H9 (cell line): ENCODE results near the gene CCDC82. TPM values are rescaled to one million over a fixed set of nuclear protein-coding genes. Genes with fewer than 3 reads are reported as not detected.

Experiments used
- DNase-seq: peaks from one replicate; pipeline ENCODE4 v3.0.0-alpha.2; 2017
- H2AFZ ChIP-seq: one replicate; pipeline ENCODE4 v1.6.1; 2013; ENCODE audit warnings: mild to moderate bottlenecking, low read length, control low read depth, moderate library complexity
- H2AK5ac ChIP-seq: 2 replicates; pipeline ENCODE4 v1.6.1; 2013; ENCODE audit warnings: low read length, control low read depth, mixed read lengths; ENCODE audit not compliant: insufficient read length
- H2BK120ac ChIP-seq: one replicate; pipeline ENCODE4 v1.6.1; 2013; ENCODE audit warnings: low read depth, mild to moderate bottlenecking, low read length, control low read depth, inconsistent platforms; ENCODE audit not compliant: poor library complexity, severe bottlenecking
- H2BK12ac ChIP-seq: 2 replicates; pipeline ENCODE4 v1.6.1; 2013; ENCODE audit warnings: low read length, control low read depth, mixed read lengths, low read depth; ENCODE audit not compliant: insufficient read length
- H2BK15ac ChIP-seq: 2 replicates; pipeline ENCODE4 v1.6.1; 2013; ENCODE audit warnings: low read depth, low read length, control low read depth
- H2BK20ac ChIP-seq: one replicate; pipeline ENCODE4 v1.6.1; 2013; ENCODE audit warnings: low read depth, mild to moderate bottlenecking, low read length, control low read depth, inconsistent platforms; ENCODE audit not compliant: poor library complexity, severe bottlenecking
- H2BK5ac ChIP-seq: 2 replicates; pipeline ENCODE4 v1.6.1; 2013; ENCODE audit warnings: low read length, control low read depth, mixed read lengths; ENCODE audit not compliant: insufficient read length
- H3K14ac ChIP-seq: 2 replicates; pipeline ENCODE4 v1.6.1; 2013; ENCODE audit warnings: low read length, control low read depth; ENCODE audit not compliant: insufficient read depth
- H3K18ac ChIP-seq: 2 replicates; pipeline ENCODE4 v1.6.1; 2013; ENCODE audit warnings: low read depth, mild to moderate bottlenecking, mixed read lengths, low read length, control low read depth; ENCODE audit not compliant: insufficient read length
- H3K23ac ChIP-seq: 2 replicates; pipeline ENCODE4 v1.6.1; 2013; ENCODE audit warnings: low read length, control low read depth, mixed read lengths, low read depth; ENCODE audit not compliant: insufficient read length
- H3K23me2 ChIP-seq: 2 replicates; pipeline ENCODE4 v1.6.1; 2013; ENCODE audit warnings: low read depth, mild to moderate bottlenecking, mixed read lengths, low read length, control low read depth; ENCODE audit not compliant: insufficient read length, poor library complexity, severe bottlenecking
- H3K27ac ChIP-seq: 2 replicates; pipeline ENCODE4 v1.5.1; 2013; ENCODE audit warnings: low read length, control low read depth, mixed read lengths, low read depth; ENCODE audit not compliant: insufficient read length
- H3K27me3 ChIP-seq: 2 replicates; pipeline ENCODE4 v1.6.1; 2013; ENCODE audit warnings: low read length, control low read depth, inconsistent platforms; ENCODE audit not compliant: insufficient read depth
- H3K4ac ChIP-seq: 2 replicates; pipeline ENCODE4 v1.6.1; 2013; ENCODE audit warnings: low read depth, mild to moderate bottlenecking, control low read depth, inconsistent platforms, low read length, moderate library complexity
- H3K4me1 ChIP-seq: 2 replicates; pipeline ENCODE4 v1.6.1; 2013; ENCODE audit warnings: low read length, control low read depth, inconsistent platforms; ENCODE audit not compliant: insufficient read depth
- H3K4me2 ChIP-seq: 2 replicates; pipeline ENCODE4 v1.6.1; 2013; ENCODE audit warnings: low read length, control low read depth, mixed read lengths; ENCODE audit not compliant: insufficient read length, insufficient read depth
- H3K56ac ChIP-seq: 2 replicates; pipeline ENCODE4 v1.6.1; 2013; ENCODE audit warnings: low read depth, mild to moderate bottlenecking, mixed read lengths, low read length, control low read depth; ENCODE audit not compliant: insufficient read length
- H3K79me1 ChIP-seq: 2 replicates; pipeline ENCODE4 v1.6.1; 2013; ENCODE audit warnings: low read depth, mild to moderate bottlenecking, moderate library complexity, low read length, control low read depth, inconsistent platforms; ENCODE audit not compliant: insufficient read depth, poor library complexity, severe bottlenecking
- H3K79me2 ChIP-seq: 2 replicates; pipeline ENCODE4 v1.6.1; 2013; ENCODE audit warnings: low read length, control low read depth, inconsistent platforms; ENCODE audit not compliant: insufficient read depth
- H3K9ac ChIP-seq: 2 replicates; pipeline ENCODE4 v1.6.1; 2013; ENCODE audit warnings: low read length, control low read depth, mixed read lengths; ENCODE audit not compliant: insufficient read length; ENCODE audit errors: extremely low read depth
- H3K9me3 ChIP-seq: one replicate; pipeline ENCODE4 v1.6.1; 2013; ENCODE audit warnings: low read depth, low read length, inconsistent platforms; ENCODE audit not compliant: control insufficient read depth
- H3T11ph ChIP-seq: one replicate; pipeline ENCODE4 v1.6.1; 2013; ENCODE audit warnings: mild to moderate bottlenecking, low read length, control low read depth, inconsistent platforms
- H4K20me1 ChIP-seq: one replicate; pipeline ENCODE4 v1.6.1; 2013; ENCODE audit not compliant: control insufficient read depth, insufficient read length, insufficient read depth
- H4K5ac ChIP-seq: 2 replicates; pipeline ENCODE4 v1.6.1; 2013; ENCODE audit warnings: low read depth, mild to moderate bottlenecking, mixed read lengths, low read length, control low read depth; ENCODE audit not compliant: insufficient read length
- H4K8ac ChIP-seq: replicated peaks from 2 replicates; pipeline ENCODE4 v1.6.1; 2013; ENCODE audit warnings: low read length, control low read depth, mixed read lengths, low read depth; ENCODE audit not compliant: insufficient read length
- H4K91ac ChIP-seq: 2 replicates; pipeline ENCODE4 v1.6.1; 2013; ENCODE audit warnings: low read depth, mild to moderate bottlenecking, moderate library complexity, mixed read lengths, low read length, control low read depth; ENCODE audit not compliant: insufficient read length
- H3K27ac Mint-ChIP-seq, 3 experiments: 2 replicates in 2 of 3; 3 replicates in 1 of 3; pipeline ENCODE4 v1.8.0; 2020 to 2021; ENCODE audit warnings: mixed read lengths in 3 of 3, mild to moderate bottlenecking in 1 of 3, moderate library complexity in 1 of 3
- H3K27me3 Mint-ChIP-seq: 2 replicates; pipeline ENCODE4 v1.8.0; 2021; ENCODE audit warnings: low read depth, mild to moderate bottlenecking, moderate library complexity, mixed read lengths
- H3K36me3 Mint-ChIP-seq, 3 experiments: 2 replicates in 2 of 3; 3 replicates in 1 of 3; pipeline ENCODE4 v1.8.0; 2020 to 2021; ENCODE audit warnings: low read depth in 3 of 3, mixed read lengths in 3 of 3; ENCODE audit not compliant: insufficient read depth in 1 of 3
- H3K4me1 Mint-ChIP-seq, 2 experiments: 2 replicates each; pipeline ENCODE4 v1.8.0; 2020; ENCODE audit warnings: mixed read lengths in 2 of 2
- H3K4me3 Mint-ChIP-seq, 2 experiments: 2 replicates in 1 of 2; 3 replicates in 1 of 2; pipeline ENCODE4 v1.8.0; 2020 to 2021; ENCODE audit warnings: mild to moderate bottlenecking in 2 of 2, mixed read lengths in 2 of 2, moderate library complexity in 1 of 2
- H3K9me3 Mint-ChIP-seq, 2 experiments: 2 replicates in 1 of 2; 3 replicates in 1 of 2; pipeline ENCODE4 v1.8.0; 2020; ENCODE audit warnings: mild to moderate bottlenecking in 2 of 2, mixed read lengths in 2 of 2, moderate library complexity in 1 of 2
- CTCF ChIP-seq: fragments of 200-600 bp; sonication (generic); conservative IDR thresholded peaks from 3 replicates; pipeline ENCODE4 v1.8.0; 2021; ENCODE audit warnings: antibody characterized with exemption, mild to moderate bottlenecking
- WGBS: extraction: QIAGEN DNeasy Blood & Tissue Kit; methylation state at CpG from one replicate; pipeline ENCODE4 v1.1.7; 2013; ENCODE audit warnings: missing lambda C conversion rate, low lambda C conversion rate, mixed read lengths; ENCODE audit not compliant: insufficient read length; ENCODE audit errors: extremely low coverage; 5-methylcytosine and 5-hydroxymethylcytosine counted together
- total RNA-seq: library from RNA; stranded (reverse); gene quantifications from 2 replicates; pipeline ENCODE4 v1.2.1, GENCODE V29; 2021

The CCDC82 gene
- total RNA-seq, 1 experiment from 2014 or later: 17.4 TPM

DNA sequence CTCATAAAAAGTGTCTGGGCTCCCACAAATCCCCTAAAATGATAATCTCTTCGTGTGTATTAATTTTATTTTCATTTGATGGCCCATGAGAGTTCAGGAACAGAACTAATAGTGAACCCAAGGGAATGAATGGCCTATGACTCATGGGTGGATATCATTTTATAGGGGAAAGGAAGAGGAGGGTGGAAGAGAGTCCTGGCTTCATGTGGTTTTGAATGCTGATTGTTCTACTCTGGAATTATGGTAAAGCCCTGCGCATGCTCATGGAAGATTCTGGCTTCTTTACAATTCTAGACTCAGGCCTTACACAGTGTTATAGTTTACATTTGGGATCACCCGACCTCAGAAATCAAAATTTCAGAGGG lies 82.0 kb downstream of the CCDC82 start:
- H3K9me3 Mint-ChIP-seq: no peaks in the 10 kb centered on the region
- Histone ChIP-seq H4K91ac (no peak overlapping the region), H3K4ac (no peak overlapping the region), H3K23me2 (no peaks in the 10 kb centered on the region), H3K23ac (no peak overlapping the region), H2BK120ac (no peak overlapping the region), H2BK15ac (no peak overlapping the region), H3K14ac (no peak overlapping the region), H2BK20ac (no peak overlapping the region), H3K9ac (no peak overlapping the region), H3K79me1 (no peaks in the 10 kb centered on the region), H2AFZ (no peak overlapping the region), H3K27ac (no peak overlapping the region), H2BK12ac (no peak overlapping the region), H3K18ac (no peak overlapping the region), H3K4me2 (peak overlapping the region; percentile 39), H4K8ac (no peak overlapping the region), H2AK5ac (no peak overlapping the region), H3K79me2 (0 out of 2 replicates have a peak, but pooled peaks cover 1% of the 10 kb centered on the region), H3K56ac (no peak overlapping the region), H2BK5ac (no peak overlapping the region), H3K9me3 (no peaks in the 10 kb centered on the region), H3T11ph (no peak overlapping the region), H4K5ac (no peak overlapping the region), H4K20me1 (no peaks in the 10 kb centered on the region), H3K4me1 (peaks cover 9% of the 10 kb centered on the region), H3K27me3 (no peaks in the 10 kb centered on the region)
- TF ChIP-seq CTCF: no peak
- DNase-seq: no peak
- no peaks in the 10 kb centered on the region for H3K27me3 Mint-ChIP-seq
- H3K4me3 Mint-ChIP-seq: peak overlapping the region in 1 of 2 experiments; percentile 54; a peak in 1 of 5 replicates
- peak overlapping the region in 1 of 3 experiments; percentile 65; a peak in 1 of 7 replicates for H3K27ac Mint-ChIP-seq
- peaks cover 31% of the 10 kb centered on the region in 2 experiments for H3K4me1 Mint-ChIP-seq
- no CpG with 5 or more reads among the region's 3 CpGs for WGBS
- no peaks in the 10 kb centered on the region for H3K36me3 Mint-ChIP-seq
